Stimulated activated CD4-positive, alpha-beta T cell treated with anti-CD3 and anti-CD28 coated beads, Interleukin-4, amount 100 ng/mL, for 24 hours (primary cell): ENCODE measurements around the gene PSPH.

ENCODE experiments used
- DNase-seq: peaks from one replicate; pipeline ENCODE4 v3.0.0-alpha.2; 2020

The PSPH gene

DNA sequence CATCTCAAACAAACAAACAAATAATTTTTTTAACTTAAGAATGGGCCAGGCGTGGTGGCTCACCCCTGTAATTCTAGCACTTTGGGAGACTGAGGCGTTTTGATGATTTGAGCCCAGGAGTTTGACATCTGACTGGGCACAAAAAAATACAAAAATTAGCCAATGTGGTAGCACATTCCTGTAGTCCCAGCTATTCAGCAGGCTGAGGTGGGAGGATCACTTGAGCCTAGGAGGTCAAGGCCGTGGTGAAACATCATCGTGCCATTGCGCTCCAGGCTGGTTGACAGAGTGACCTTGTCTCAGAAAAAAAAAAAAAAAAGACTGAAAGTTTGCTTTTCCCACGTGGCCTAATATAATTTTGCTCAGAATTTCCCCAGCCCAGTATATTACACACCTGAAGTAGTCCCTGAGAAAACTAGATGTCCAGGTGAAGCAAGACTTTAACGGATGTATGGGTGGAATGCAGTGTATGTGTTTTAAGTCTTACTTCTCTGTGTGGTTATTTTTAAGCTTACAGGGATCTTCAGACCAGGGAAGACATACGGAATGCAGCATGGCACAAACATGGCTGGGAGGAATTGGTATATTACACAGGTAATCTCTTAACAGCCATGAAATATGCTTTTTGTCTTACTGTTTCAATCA is 54.3 kb downstream of the PSPH start:
- no peak for DNase-seq

DNA sequence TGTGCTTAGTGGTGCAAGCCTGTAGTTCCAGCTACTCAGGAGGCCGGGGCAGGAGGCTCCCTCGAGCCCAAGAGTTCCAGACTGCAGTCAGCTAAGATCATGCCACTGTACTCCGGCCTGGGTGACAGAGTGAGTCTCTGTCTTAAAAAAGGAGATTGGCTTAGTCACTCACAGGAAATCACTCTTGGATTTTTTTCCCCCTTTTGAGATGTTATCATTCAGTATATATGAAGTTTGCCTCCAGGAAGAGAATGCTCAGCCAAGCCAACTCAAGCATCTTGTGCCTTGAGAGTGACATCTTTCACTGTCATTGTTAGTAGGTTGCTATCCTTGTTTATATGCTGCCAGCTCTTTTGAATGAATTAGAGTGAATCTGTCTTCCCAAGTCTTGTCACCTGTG is 58.9 kb downstream of the PSPH start:
- no peak for DNase-seq

GRCh38 chr7:55983537-55983936 is 67.7 kb downstream of the PSPH start:
- no peak for DNase-seq

DNA sequence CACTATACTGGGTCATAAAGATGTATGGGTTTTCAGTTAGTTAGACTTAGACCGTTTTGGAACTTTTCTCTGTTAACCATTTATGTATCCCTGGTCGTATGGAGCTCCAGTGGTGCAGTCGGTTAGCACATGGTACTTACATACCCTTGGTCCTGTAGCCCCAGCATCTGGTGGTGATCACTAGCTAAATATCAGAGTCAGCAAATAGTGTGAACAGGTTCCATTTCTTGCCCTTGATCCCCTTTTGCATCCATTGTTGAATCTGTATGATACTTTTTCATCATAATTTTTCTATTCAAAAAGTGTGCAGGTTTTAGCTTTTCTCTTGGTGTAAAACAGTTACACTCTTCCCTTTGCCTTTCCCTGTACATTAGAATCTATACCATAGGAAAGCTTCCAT is 71.0 kb downstream of the PSPH start:
- no peak for DNase-seq

- DNase-seq = no peak
Measured at GRCh38 chr7:55977831-55978230, 73.4 kb downstream of the PSPH start.

GRCh38 chr7:55975988-55976633 is 75.1 kb downstream of the PSPH start:
- DNase-seq = no peak

- DNase-seq = no peak
Measured at GRCh38 chr7:55973747-55974250, 77.4 kb downstream of the PSPH start.

GRCh38 chr7:55970978-55971377 is 80.3 kb downstream of the PSPH start:
- no peak for DNase-seq

DNA sequence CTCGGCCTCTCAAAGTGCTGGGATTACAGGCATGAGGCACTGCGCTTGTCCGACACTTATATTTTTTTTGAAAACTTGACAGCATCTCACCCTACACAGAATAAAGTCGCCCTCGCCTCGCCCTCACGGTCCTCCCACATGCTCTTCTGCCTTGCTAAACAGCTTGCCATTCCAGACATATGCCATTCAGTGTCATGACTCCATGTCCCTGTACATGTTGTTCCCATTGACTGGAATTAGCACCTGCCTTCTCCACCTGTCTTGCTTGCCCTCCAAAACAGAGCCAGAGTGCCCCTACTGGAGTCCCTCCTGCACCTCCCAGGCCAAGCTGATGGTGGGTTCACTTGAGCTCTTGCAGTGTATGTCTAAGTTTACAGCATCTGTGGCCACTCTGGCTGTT is 80.7 kb downstream of the PSPH start:
- DNase-seq = no peak

- DNase-seq = no peak
Measured at GRCh38 chr7:55969391-55969790, 81.9 kb downstream of the PSPH start.

GRCh38 chr7:55966851-55967250 is 84.4 kb downstream of the PSPH start:
- no peak for DNase-seq

- DNase-seq = no peak
Measured at GRCh38 chr7:55965805-55966421, 85.3 kb downstream of the PSPH start.

- DNase-seq = no peak
Measured at GRCh38 chr7:55965100-55965470, 86.2 kb downstream of the PSPH start.

- DNase-seq = peak; percentile 56
Measured at GRCh38 chr7:55964261-55965099, 86.8 kb downstream of the PSPH start, which contains the start of gene NIPSNAP2. Gene NIPSNAP2 (plus strand): TSS chr7:55964585. CDS start chr7:55964610, 25 bp downstream.

DNA sequence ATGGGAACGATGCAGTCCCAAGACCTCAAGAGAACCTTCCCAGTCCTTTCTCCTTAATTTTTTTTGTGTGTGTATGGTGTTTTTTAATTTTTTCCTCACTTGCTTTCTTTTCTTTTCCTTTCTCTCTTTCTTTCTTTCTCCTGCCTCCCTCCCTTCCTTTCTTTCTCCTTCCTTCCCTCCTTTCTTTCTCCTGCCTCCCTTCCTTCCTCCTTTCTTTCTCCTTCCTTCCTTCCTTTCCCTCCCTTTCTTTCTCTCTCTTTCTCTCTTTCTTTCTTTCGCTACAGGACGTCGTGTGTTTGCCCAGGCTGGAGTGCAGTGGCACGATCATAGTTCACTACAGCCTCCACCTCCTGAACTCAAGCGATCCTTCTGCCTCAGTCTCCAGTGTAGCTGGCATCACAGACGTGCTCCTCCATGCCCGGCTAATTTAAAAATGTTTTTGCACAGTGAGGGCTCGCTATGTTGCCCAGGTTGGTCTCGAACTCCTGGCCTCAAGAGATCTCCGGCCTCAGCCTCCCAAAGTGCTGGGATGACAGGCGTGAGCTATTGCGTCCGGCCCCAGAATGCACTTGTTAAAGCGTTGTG is 87.6 kb downstream of the PSPH start:
- no peak for DNase-seq

DNA sequence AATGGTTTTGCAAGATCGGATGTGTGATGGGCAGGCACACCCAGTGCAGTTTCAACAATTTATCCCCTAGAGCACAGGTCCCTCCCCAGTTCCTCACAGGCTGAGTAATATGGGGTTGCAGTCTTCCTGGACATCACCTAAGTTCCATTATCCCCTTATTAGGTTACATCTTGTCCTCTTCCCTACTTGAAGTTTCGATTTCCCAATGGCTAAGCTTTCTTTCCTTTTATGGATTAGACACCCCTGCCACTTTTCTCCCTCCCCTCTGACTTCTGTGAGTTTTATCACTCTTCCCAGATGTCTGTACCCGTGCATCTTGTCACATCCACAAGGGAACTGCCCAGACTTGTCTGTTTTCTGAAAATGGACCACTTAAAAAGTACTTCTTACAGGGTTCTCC is 89.2 kb downstream of the PSPH start:
- no peak for DNase-seq
